T-helper 1 cell treated with Interleukin-12 subunit alpha and Interleukin-12 subunit beta and Interleukin-4 antibody, amounts not matched to agents 30 μg/mL and 1 μg/mL, for 36 hours (primary cell): ENCODE measurements around the gene IL1B.

Source experiments
- H3K27ac Mint-ChIP-seq: one replicate; pipeline ENCODE4 v1.8.0; 2021; ENCODE audit warnings: mild to moderate bottlenecking, mixed read lengths
- H3K27me3 Mint-ChIP-seq: one replicate; pipeline ENCODE4 v1.8.0; 2021; ENCODE audit warnings: low read depth, mixed read lengths
- H3K36me3 Mint-ChIP-seq: one replicate; pipeline ENCODE4 v1.8.0; 2021; ENCODE audit warnings: low read depth, mixed read lengths
- H3K4me1 Mint-ChIP-seq: one replicate; pipeline ENCODE4 v1.8.0; 2021; ENCODE audit warnings: low read depth, mixed read lengths
- H3K4me3 Mint-ChIP-seq: one replicate; pipeline ENCODE4 v1.8.0; 2021; ENCODE audit warnings: mild to moderate bottlenecking, moderate library complexity, mixed read lengths
- H3K9me3 Mint-ChIP-seq: one replicate; pipeline ENCODE4 v1.8.0; 2021; ENCODE audit warnings: mixed read lengths

The IL1B gene

GRCh38 chr2:112836695-112837117 is at the start of gene IL1B:
TSS of gene IL1B (minus strand) at chr2:112836779. CDS start at chr2:112836229, 550 bp downstream.
- no peak within 1 kb of the TSS for H3K4me3 Mint-ChIP-seq
- no peak within 1 kb of the TSS for H3K27ac Mint-ChIP-seq
- H3K36me3 Mint-ChIP-seq = no peaks in the 10 kb centered on the region
- no peaks in the 10 kb centered on the region for H3K9me3 Mint-ChIP-seq
- H3K4me1 Mint-ChIP-seq = peaks cover 7% of the 10 kb centered on the region
- peaks cover 40% of the 10 kb centered on the region for H3K27me3 Mint-ChIP-seq

GRCh38 chr2:112886291-112886690 is 49.7 kb upstream of the IL1B start:
- H3K9me3 Mint-ChIP-seq = no peaks in the 10 kb centered on the region
- no peaks in the 10 kb centered on the region for H3K36me3 Mint-ChIP-seq
- H3K27ac Mint-ChIP-seq = no peak overlapping the region
- peaks cover 14% of the 10 kb centered on the region for H3K4me1 Mint-ChIP-seq
- H3K27me3 Mint-ChIP-seq = peaks cover 3% of the 10 kb centered on the region
- H3K4me3 Mint-ChIP-seq = no peak overlapping the region

GRCh38 chr2:112885506-112885902 is 48.9 kb upstream of the IL1B start:
- Mint-ChIP-seq H3K36me3 (no peaks in the 10 kb centered on the region), H3K4me1 (peaks cover 20% of the 10 kb centered on the region), H3K27me3 (peaks cover 3% of the 10 kb centered on the region), H3K4me3 (no peak overlapping the region), H3K9me3 (no peaks in the 10 kb centered on the region), H3K27ac (peak overlapping the region; percentile 80)

GRCh38 chr2:112884869-112885505 is 48.4 kb upstream of the IL1B start:
- H3K27me3 Mint-ChIP-seq = peaks cover 3% of the 10 kb centered on the region
- peaks cover 23% of the 10 kb centered on the region for H3K4me1 Mint-ChIP-seq
- H3K36me3 Mint-ChIP-seq = no peaks in the 10 kb centered on the region
- H3K9me3 Mint-ChIP-seq = no peaks in the 10 kb centered on the region
- H3K4me3 Mint-ChIP-seq = no peak overlapping the region
- H3K27ac Mint-ChIP-seq = peak overlapping the region; percentile 80

GRCh38 chr2:112883669-112884068 is 47.1 kb upstream of the IL1B start:
- Mint-ChIP-seq H3K4me3 (no peak overlapping the region), H3K36me3 (no peaks in the 10 kb centered on the region), H3K27ac (peak overlapping the region; percentile 1), H3K27me3 (peaks cover 3% of the 10 kb centered on the region), H3K9me3 (no peaks in the 10 kb centered on the region), H3K4me1 (peaks cover 30% of the 10 kb centered on the region)

- Mint-ChIP-seq H3K4me1 (peaks cover 30% of the 10 kb centered on the region), H3K27ac (peak overlapping the region; percentile 37)
These were observed 44.8 kb upstream of the IL1B start for GRCh38 chr2:112881217-112881985.

GRCh38 chr2:112880696-112881095 is 44.1 kb upstream of the IL1B start:
- Mint-ChIP-seq H3K36me3 (no peaks in the 10 kb centered on the region), H3K4me3 (no peak overlapping the region), H3K27ac (peak overlapping the region; percentile 34), H3K4me1 (peaks cover 30% of the 10 kb centered on the region), H3K27me3 (no peaks in the 10 kb centered on the region), H3K9me3 (no peaks in the 10 kb centered on the region)

More at GRCh38 chr2:112881217-112881985, 44.8 kb upstream of the IL1B start:
- Mint-ChIP-seq H3K27me3 (no peaks in the 10 kb centered on the region), H3K4me3 (no peak overlapping the region), H3K9me3 (no peaks in the 10 kb centered on the region), H3K36me3 (no peaks in the 10 kb centered on the region)

- H3K4me3 Mint-ChIP-seq = no peak overlapping the region
- peaks cover 27% of the 10 kb centered on the region for H3K4me1 Mint-ChIP-seq
- no peaks in the 10 kb centered on the region for H3K36me3 Mint-ChIP-seq
- H3K27me3 Mint-ChIP-seq = no peaks in the 10 kb centered on the region
- no peaks in the 10 kb centered on the region for H3K9me3 Mint-ChIP-seq
- peak overlapping the region; percentile 23 for H3K27ac Mint-ChIP-seq
These were observed 43.5 kb upstream of the IL1B start for GRCh38 chr2:112880091-112880531.

GRCh38 chr2:112879491-112880041 is 43.0 kb upstream of the IL1B start:
- no peak overlapping the region for H3K27ac Mint-ChIP-seq
- H3K27me3 Mint-ChIP-seq = no peaks in the 10 kb centered on the region
- H3K4me3 Mint-ChIP-seq = no peak overlapping the region
- H3K9me3 Mint-ChIP-seq = no peaks in the 10 kb centered on the region
- H3K4me1 Mint-ChIP-seq = peaks cover 22% of the 10 kb centered on the region
- no peaks in the 10 kb centered on the region for H3K36me3 Mint-ChIP-seq

GRCh38 chr2:112877423-112877822 is 40.8 kb upstream of the IL1B start:
- Mint-ChIP-seq H3K27ac (no peak overlapping the region), H3K9me3 (no peaks in the 10 kb centered on the region), H3K36me3 (no peaks in the 10 kb centered on the region), H3K27me3 (peaks cover 15% of the 10 kb centered on the region), H3K4me3 (no peak overlapping the region), H3K4me1 (peaks cover 20% of the 10 kb centered on the region)

GRCh38 chr2:112876971-112877361 is 40.4 kb upstream of the IL1B start:
- peaks cover 20% of the 10 kb centered on the region for H3K4me1 Mint-ChIP-seq
- no peak overlapping the region for H3K4me3 Mint-ChIP-seq
- H3K9me3 Mint-ChIP-seq = no peaks in the 10 kb centered on the region
- H3K36me3 Mint-ChIP-seq = no peaks in the 10 kb centered on the region
- H3K27ac Mint-ChIP-seq = no peak overlapping the region
- peaks cover 19% of the 10 kb centered on the region for H3K27me3 Mint-ChIP-seq

GRCh38 chr2:112876257-112876970 is 39.8 kb upstream of the IL1B start:
- Mint-ChIP-seq H3K4me3 (no peak overlapping the region), H3K27ac (no peak overlapping the region), H3K4me1 (peaks cover 18% of the 10 kb centered on the region), H3K36me3 (no peaks in the 10 kb centered on the region), H3K9me3 (no peaks in the 10 kb centered on the region), H3K27me3 (peaks cover 25% of the 10 kb centered on the region)

GRCh38 chr2:112870841-112871835 is 34.6 kb upstream of the IL1B start:
- H3K4me3 Mint-ChIP-seq = no peak overlapping the region
- peaks cover 4% of the 10 kb centered on the region for H3K4me1 Mint-ChIP-seq
- H3K27me3 Mint-ChIP-seq = peaks cover 46% of the 10 kb centered on the region

More at GRCh38 chr2:112870841-112871835, 34.6 kb upstream of the IL1B start:
- peaks cover 3% of the 10 kb centered on the region for H3K9me3 Mint-ChIP-seq
- H3K36me3 Mint-ChIP-seq = no peaks in the 10 kb centered on the region
- H3K27ac Mint-ChIP-seq = no peak overlapping the region
